NOMO-1 (cell line): Measurements from ENCODE around the gene PTTG1IP.

Source experiments
- DNase-seq, 2 experiments: peaks; one replicate each; lab custom pipeline; 2025; ENCODE audit not compliant: unreplicated experiment in 2 of 2; lab: John Stamatoyannopoulos, UW

Gene PTTG1IP

DNA sequence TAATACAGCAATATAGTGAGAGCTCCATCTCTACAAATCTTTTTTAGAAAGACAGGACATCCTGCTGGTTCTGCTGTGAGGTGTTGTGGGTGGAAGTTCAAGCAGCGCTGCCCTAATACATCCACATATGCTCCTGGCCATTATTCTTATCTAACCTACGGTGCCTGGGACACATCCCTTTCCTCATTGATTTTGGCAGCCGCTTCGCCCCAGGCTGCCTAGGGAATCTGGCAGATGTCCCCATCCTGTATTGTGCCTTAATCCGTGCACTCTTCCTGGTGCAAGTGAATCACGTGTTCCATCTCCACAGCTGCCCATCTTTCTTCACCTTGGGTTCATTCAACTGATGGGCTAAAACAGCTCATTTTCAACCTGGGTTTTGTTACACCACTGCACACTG is 68.7 kb downstream of the PTTG1IP start:
- DNase-seq = no peak

DNA sequence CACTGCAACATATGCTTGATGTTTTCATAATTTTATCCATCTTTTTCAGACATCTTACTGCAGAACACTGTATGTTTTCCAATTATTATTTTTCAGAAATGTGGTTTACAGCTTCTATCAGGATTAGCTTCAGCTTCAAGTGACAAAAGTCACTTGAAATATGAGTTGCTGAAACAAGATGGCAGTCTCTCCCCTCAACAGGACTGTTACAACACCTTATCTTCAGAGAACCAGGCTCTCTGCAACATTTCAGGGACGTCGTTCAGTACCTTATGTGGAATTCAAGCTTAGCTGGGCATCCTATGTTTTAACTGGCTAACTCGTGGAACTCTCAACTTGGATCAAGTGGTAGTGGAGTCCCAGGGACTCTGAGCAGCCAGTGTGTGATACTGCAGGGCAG is 69.8 kb downstream of the PTTG1IP start:
- DNase-seq = no peak

DNA sequence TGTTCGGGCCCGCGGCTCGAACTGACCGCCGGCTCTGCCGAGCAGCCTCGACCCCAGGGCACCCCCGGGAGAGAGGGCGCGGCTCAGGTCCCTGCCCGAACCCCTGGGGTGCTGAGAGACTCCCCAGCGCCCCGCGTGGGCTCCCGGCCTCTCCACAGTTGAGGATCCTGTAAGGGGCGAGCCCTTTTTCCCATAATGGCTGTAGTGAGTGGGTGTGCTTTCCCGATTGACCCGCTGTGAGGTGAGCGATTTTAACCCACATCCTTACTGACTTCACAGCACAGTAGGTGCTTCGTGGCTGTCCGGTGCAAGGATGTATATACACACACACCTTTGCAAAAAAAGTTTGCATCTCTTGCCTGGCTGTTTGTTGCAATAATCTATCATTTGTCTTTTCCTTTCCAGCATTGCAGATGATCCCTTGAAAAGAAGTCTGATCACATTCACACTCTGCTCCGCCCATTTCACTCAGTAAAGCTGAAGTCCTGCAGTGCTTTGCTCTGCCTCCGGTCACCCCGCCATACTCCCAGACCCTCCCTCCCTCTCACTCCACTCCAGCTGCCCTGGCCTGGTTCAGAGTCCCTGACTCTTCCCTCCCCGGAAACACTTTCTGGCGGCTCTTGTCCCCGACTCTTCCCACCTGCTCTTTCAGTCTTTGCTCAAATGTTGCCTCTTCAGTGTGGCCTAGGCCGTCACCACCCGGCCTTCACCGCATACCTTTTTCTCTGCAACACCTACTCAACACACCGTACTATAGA is 70.9 kb downstream of the PTTG1IP start:
- DNase-seq = peak in 1 of 2 experiments; percentile 13

DNA sequence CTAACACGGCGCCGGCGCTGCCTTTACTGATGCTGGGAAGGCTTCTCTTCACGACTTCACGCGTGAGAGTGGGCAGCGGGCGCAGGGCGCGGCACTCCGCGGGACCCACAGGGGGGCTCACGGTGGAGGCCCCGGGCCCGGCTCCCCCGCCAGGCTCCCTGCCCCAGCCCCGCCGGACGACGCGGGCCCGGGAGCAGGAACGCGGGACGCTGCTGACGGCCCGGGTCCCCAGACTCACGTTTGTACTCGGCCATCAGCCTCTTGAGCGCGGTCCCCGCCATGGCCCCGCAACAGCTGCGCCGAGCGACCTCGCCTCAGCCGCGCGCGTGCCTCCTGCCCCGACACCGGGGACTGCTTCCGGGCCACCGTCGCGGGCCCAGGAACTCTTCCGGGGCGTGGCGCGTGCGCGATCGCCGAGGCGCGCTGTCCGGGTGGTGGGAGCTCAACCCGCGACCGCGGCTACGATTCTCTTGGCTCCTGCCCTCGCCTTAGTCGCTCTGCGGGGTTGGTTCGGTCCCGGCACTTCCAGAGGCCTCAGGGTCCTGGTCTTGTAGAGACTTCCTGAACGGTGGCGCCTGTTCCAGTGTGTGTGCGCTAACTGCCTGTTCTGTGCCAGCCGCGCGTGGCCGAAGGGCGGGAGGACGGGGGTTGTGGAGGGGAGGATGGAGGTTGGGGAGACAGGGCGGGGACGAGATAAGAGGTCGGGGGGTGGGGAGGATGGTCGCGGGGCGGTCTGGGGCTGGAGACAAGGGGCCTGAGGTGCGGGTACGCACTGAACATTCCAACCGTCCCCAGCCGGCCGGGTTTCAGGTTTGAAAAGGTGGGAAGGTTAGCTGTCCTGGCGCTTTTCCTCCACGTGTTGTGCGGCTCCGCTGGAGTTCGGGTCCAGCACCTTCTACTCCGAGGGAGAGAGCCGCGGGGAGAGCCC is 71.8 kb downstream of the PTTG1IP start, which contains the start of gene UBE2G2:
Gene UBE2G2 (minus strand): TSS at position 353 of the 928 bp plus-strand sequence. CDS start 72 bp downstream, at position 281.
- DNase-seq = peak; percentile 73 to 88

DNA sequence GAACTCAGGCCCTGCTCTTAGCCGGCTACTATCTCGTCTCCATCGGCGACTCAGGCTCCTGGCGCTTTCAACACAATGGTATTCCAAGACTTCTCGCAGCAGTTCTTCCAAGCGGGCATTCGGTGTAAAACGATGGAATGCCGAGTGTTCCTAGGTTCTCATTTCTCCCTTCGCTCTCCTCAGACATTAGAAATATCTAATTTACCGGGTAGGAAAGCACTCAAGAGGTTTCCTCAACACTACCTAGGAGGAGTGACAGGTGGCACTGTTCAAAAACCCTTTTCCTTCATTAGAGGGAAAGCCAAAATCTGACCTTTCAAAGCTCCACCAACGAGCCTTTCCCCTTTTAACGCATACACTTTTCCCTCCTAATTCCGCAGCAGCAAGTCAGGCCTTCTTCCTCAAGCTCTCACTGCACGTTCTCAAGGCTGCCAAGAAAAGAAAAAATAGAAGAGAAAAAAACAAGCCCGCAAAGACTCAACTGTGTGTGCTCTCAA is 72.5 kb downstream of the PTTG1IP start:
- peak; percentile 27 to 52 for DNase-seq

DNA sequence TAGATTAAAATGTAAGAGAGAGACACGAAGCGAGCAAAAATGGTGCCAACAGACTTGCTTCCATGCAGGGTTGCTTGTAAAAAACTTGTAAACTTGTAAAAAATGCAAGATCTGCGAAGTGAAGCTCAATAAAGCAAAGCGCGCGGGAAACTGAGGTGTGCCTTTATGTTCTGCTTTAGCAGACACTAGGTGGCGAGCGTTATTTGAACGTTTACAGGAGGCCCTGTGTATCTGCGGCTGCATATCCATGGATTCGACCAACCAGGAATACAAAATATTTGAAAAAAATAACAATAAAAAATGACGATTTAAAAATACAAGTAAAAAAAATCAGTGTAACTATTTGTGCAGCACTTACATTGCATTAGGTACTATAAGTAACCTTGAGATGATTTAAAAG is 73.4 kb downstream of the PTTG1IP start:
- DNase-seq = peak; percentile 4 to 10

DNA sequence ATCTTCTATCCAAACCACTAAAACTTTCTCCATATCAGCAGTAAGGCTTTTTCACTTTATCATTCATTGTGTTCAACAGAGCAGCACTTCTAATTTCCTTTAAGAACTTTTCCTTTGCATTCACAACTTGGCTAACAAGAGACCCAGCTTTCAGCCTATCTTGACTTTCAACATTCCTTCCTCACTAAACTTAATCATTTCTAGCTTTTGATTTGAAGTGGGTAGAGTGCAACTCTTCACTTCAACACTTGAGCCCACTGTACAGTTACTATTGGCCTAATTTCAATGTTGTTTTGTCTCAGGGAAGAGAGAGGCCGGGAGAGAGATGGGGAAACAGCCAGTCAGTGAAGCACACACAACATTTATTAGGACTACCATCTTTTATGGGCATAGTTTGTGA is 73.8 kb downstream of the PTTG1IP start:
- DNase-seq = no peak
